Left ventricle myocardium inferior (tissue), 1 donor: ENCODE data around the gene HMGN3. TPM values are rescaled to one million over a fixed set of nuclear protein-coding genes. Genes with fewer than 3 reads are reported as not detected.

ENCODE experiments used
- DNase-seq: peaks from one replicate; pipeline ENCODE4 v3.0.0-alpha.2; 2020
- H3K27ac ChIP-seq: fragments of 200-600 bp; replicated peaks from 2 replicates; pipeline ENCODE4 v1.8.0; 2021
- H3K27me3 ChIP-seq: fragments of 200-600 bp; 2 replicates; pipeline ENCODE4 v1.8.0; 2021; ENCODE audit warnings: low read depth
- H3K36me3 ChIP-seq: fragments of 200-600 bp; 2 replicates; pipeline ENCODE4 v1.8.0; 2021
- H3K4me1 ChIP-seq: fragments of 200-600 bp; 2 replicates; pipeline ENCODE4 v1.8.0; 2021
- H3K4me3 ChIP-seq: fragments of 200-600 bp; 2 replicates; pipeline ENCODE4 v1.8.0; 2021; ENCODE audit warnings: mild to moderate bottlenecking, moderate library complexity
- H3K9me3 ChIP-seq: fragments of 200-600 bp; replicated peaks from 2 replicates; pipeline ENCODE4 v1.8.0; 2021
- CTCF ChIP-seq: fragments of 200-600 bp; IDR thresholded peaks from 2 replicates; pipeline ENCODE4 v1.8.0; 2021; ENCODE audit warnings: antibody characterized with exemption, mild to moderate bottlenecking, borderline replicate concordance
- intact Hi-C: fragments of 100-400 bp; cut with micrococcal nuclease; formaldehyde crosslinking; loops from one replicate; pipeline ENCODE4 v1.11.0; 2022
- total RNA-seq: library from RNA; stranded (reverse); fragmentation: NEBNext Ultra II Directional; extraction: Animal tissue kit (Norgen Biotek cat#: 25700); gene quantifications from one replicate; pipeline ENCODE4 v1.2.1, GENCODE V29; 2021
- donor health status: DM: no; HTN: yes; CAD: no; lungs with severe emphysema.

The HMGN3 gene
- total RNA-seq, 1 donor from 2014 or later: 168 TPM

- intact Hi-C loops: loop anchor here (5.0 kb wide), 1 partner anchor 154 kb away; the partner anchor contains the start of gene PHIP
These were observed 2.8 kb downstream of the HMGN3 start for GRCh38 chr6:79231666-79232065.

GRCh38 chr6:79231101-79231500 is 3.4 kb downstream of the HMGN3 start:
- TF ChIP-seq CTCF: no peak
- Histone ChIP-seq H3K4me3 (no peak overlapping the region), H3K4me1 (peaks cover 62% of the 10 kb centered on the region), H3K36me3 (no peaks in the 10 kb centered on the region), H3K27ac (peak overlapping the region; percentile 98), H3K9me3 (no peaks in the 10 kb centered on the region), H3K27me3 (no peaks in the 10 kb centered on the region)
- no peak for DNase-seq
- intact Hi-C loops: loop anchor here (5.0 kb wide), 1 partner anchor 154 kb away; the partner anchor contains the start of gene PHIP

More at GRCh38 chr6:79231666-79232065, 2.8 kb downstream of the HMGN3 start:
- no peak for DNase-seq
- no peaks in the 10 kb centered on the region for H3K27me3 ChIP-seq
- no peaks in the 10 kb centered on the region for H3K9me3 ChIP-seq
- H3K36me3 ChIP-seq: no peaks in the 10 kb centered on the region
- no peak overlapping the region for H3K4me3 ChIP-seq
- peak overlapping the region; percentile 98 for H3K27ac ChIP-seq
- no peak for TF ChIP-seq CTCF
- H3K4me1 ChIP-seq: peaks cover 56% of the 10 kb centered on the region

GRCh38 chr6:79230149-79230548 is 4.3 kb downstream of the HMGN3 start:
- Histone ChIP-seq H3K4me1 (peaks cover 69% of the 10 kb centered on the region), H3K9me3 (no peaks in the 10 kb centered on the region), H3K4me3 (no peak overlapping the region), H3K36me3 (no peaks in the 10 kb centered on the region), H3K27me3 (no peaks in the 10 kb centered on the region), H3K27ac (no peak overlapping the region)
- no peak for DNase-seq
- TF ChIP-seq CTCF: no peak
- intact Hi-C loops: loop anchor here (5.0 kb wide), 1 partner anchor 153 kb away; the partner anchor contains the start of gene PHIP

- H3K27me3 ChIP-seq: no peaks in the 10 kb centered on the region
- H3K36me3 ChIP-seq: no peaks in the 10 kb centered on the region
- H3K9me3 ChIP-seq: no peaks in the 10 kb centered on the region
- no peak for TF ChIP-seq CTCF
- peaks cover 54% of the 10 kb centered on the region for H3K4me1 ChIP-seq
- DNase-seq: no peak
- no peak overlapping the region for H3K27ac ChIP-seq
- intact Hi-C loops: no loop called here
- H3K4me3 ChIP-seq: no peak overlapping the region
These were observed 7.0 kb downstream of the HMGN3 start for GRCh38 chr6:79227445-79227844.

- H3K4me3 ChIP-seq: no peak overlapping the region
- TF ChIP-seq CTCF: no peak
- H3K36me3 ChIP-seq: no peaks in the 10 kb centered on the region
- H3K4me1 ChIP-seq: peaks cover 46% of the 10 kb centered on the region
- no peak overlapping the region for H3K27ac ChIP-seq
- H3K27me3 ChIP-seq: no peaks in the 10 kb centered on the region
- intact Hi-C loops: no loop called here
- DNase-seq: no peak
- H3K9me3 ChIP-seq: no peaks in the 10 kb centered on the region
These were observed 7.8 kb downstream of the HMGN3 start for GRCh38 chr6:79226660-79227059.
